Fibroblast of the aortic adventitia (primary cell): ENCODE results near the gene SLC2A6. TPM values are rescaled to one million over a fixed set of nuclear protein-coding genes. Genes with fewer than 3 reads are reported as not detected.

Experiments used
- DNase-seq: peaks from one replicate; pipeline ENCODE4 v3.0.0-alpha.2; 2010; ENCODE audit warnings: low read depth
- H3K4me3 ChIP-seq: 2 replicates; pipeline ENCODE4 v1.5.1; 2011; ENCODE audit warnings: low read depth, mild to moderate bottlenecking, control low read depth, low read length, moderate library complexity
- CTCF ChIP-seq: IDR thresholded peaks from 2 replicates; pipeline ENCODE4 v1.5.1; 2011; ENCODE audit warnings: mild to moderate bottlenecking, low read length, control low read depth, inconsistent platforms; ENCODE audit not compliant: insufficient read depth
- total RNA-seq: library from RNA; depleted of rRNA; stranded (reverse); fragments of >200 nt; gene quantifications from 2 replicates; pipeline ENCODE4 v1.2.3, GENCODE V29; 2012; ENCODE audit warnings: low replicate concordance

Gene SLC2A6
- total RNA-seq, 1 donor, result 7.3 TPM

- H3K4me3 ChIP-seq, result no peak overlapping the region
- no peak for DNase-seq
- TF ChIP-seq CTCF, result no peak
Observed at GRCh38 chr9:133463864-133464615, 14.9 kb downstream of the SLC2A6 start.

- no peak overlapping the region for H3K4me3 ChIP-seq
- no peak for TF ChIP-seq CTCF
- no peak for DNase-seq
Observed at GRCh38 chr9:133463234-133463863, 15.6 kb downstream of the SLC2A6 start.

GRCh38 chr9:133461975-133462374, 16.9 kb downstream of the SLC2A6 start:
- H3K4me3 ChIP-seq, result no peak overlapping the region
- DNase-seq, result no peak
- TF ChIP-seq CTCF, result no peak

- peak; percentile 19 for DNase-seq
- TF ChIP-seq CTCF, result no peak
- peak overlapping the region; percentile 91 for H3K4me3 ChIP-seq
Observed at GRCh38 chr9:133460405-133461175, 18.3 kb downstream of the SLC2A6 start.

GRCh38 chr9:133459476-133460404, 19.2 kb downstream of the SLC2A6 start, which contains the start of gene CACFD1:
CACFD1 (plus strand) TSS chr9:133459978; CDS start chr9:133460067, 89 bp downstream.
- peak; percentile 85 for DNase-seq
- TF ChIP-seq CTCF, result no peak
- H3K4me3 ChIP-seq, result peak within 1 kb of the TSS; percentile 91
